CD14-positive monocyte (primary cell): ENCODE measurements around the gene CDH4. TPM values are rescaled to one million over a fixed set of nuclear protein-coding genes. Genes with fewer than 3 reads are reported as not detected.

Experiments used
- DNase-seq, 3 donors: peaks; one replicate each; pipeline ENCODE4 v3.0.0-alpha.2; 2011 to 2022
- H2AFZ ChIP-seq: 2 replicates; pipeline ENCODE4 v1.6.0; 2012; ENCODE audit warnings: mild to moderate bottlenecking, low read depth, low read length, inconsistent platforms; ENCODE audit not compliant: insufficient read depth, poor library complexity, severe bottlenecking
- H3K27ac ChIP-seq, 2 donors: 1 replicate in 1 of 2; 2 replicates in 1 of 2; pipeline ENCODE4 v1.5.1; 2012 to 2013; ENCODE audit warnings: low read length in 2 of 2, control low read depth in 1 of 2, inconsistent platforms in 1 of 2, low read depth in 1 of 2, mild to moderate bottlenecking in 1 of 2
- H3K27me3 ChIP-seq, 2 donors: one replicate each; pipeline versions ENCODE4 v1.6.0 to v1.6.1; 2011 to 2013; ENCODE audit warnings: low read length in 2 of 2; ENCODE audit not compliant: control insufficient read depth in 2 of 2, insufficient read depth in 2 of 2
- H3K36me3 ChIP-seq, 2 donors: replicated peaks in 1 of 2; 1 replicate in 1 of 2; 2 replicates in 1 of 2; pipeline versions ENCODE4 v1.5.1 to v1.6.1; 2012 to 2013; ENCODE audit warnings: low read length in 2 of 2, control low read depth in 1 of 2, inconsistent platforms in 1 of 2, mild to moderate bottlenecking in 1 of 2; ENCODE audit not compliant: insufficient read depth in 2 of 2, control insufficient read depth in 1 of 2
- H3K4me1 ChIP-seq, 2 donors: 1 replicate in 1 of 2; 2 replicates in 1 of 2; pipeline versions ENCODE4 v1.5.1 to v1.6.1; 2012 to 2013; ENCODE audit warnings: low read length in 2 of 2, control low read depth in 1 of 2, inconsistent platforms in 1 of 2, mild to moderate bottlenecking in 1 of 2, moderate library complexity in 1 of 2; ENCODE audit not compliant: insufficient read depth in 2 of 2, control insufficient read depth in 1 of 2
- H3K4me2 ChIP-seq: replicated peaks from 2 replicates; pipeline ENCODE3; 2012; ENCODE audit warnings: low read length, moderate library complexity, mild to moderate bottlenecking; ENCODE audit not compliant: poor library complexity, severe bottlenecking; ENCODE audit errors: extremely low read depth
- H3K4me3 ChIP-seq, 3 experiments: fragments of 200-600 bp in 1 of 3; sonication (generic) in 1 of 3; replicated peaks in 1 of 3; 1 replicate in 2 of 3; 2 replicates in 1 of 3; pipeline ENCODE4 v1.5.1; 2011 to 2013; ENCODE audit warnings: low read length in 3 of 3, mild to moderate bottlenecking in 3 of 3, control low read depth in 2 of 3, low read depth in 2 of 3, inconsistent platforms in 1 of 3, moderate library complexity in 1 of 3
- H3K79me2 ChIP-seq: 2 replicates; pipeline ENCODE4 v1.6.0; 2012; ENCODE audit warnings: mild to moderate bottlenecking, control low read depth, inconsistent platforms, low read length, moderate library complexity; ENCODE audit not compliant: insufficient read depth
- H3K9ac ChIP-seq: 2 replicates; pipeline ENCODE4 v1.6.0; 2017; ENCODE audit warnings: low read length, mild to moderate bottlenecking; ENCODE audit not compliant: insufficient read depth, poor library complexity, severe bottlenecking
- H3K9me3 ChIP-seq, 2 donors: replicated peaks in 1 of 2; 1 replicate in 1 of 2; 2 replicates in 1 of 2; pipeline versions ENCODE4 v1.5.1 to v1.6.1; 2012 to 2013; ENCODE audit warnings: low read length in 2 of 2, control low read depth in 1 of 2; ENCODE audit not compliant: control insufficient read depth in 1 of 2, insufficient read depth in 1 of 2
- H4K20me1 ChIP-seq: 2 replicates; pipeline ENCODE4 v1.6.0; 2012; ENCODE audit warnings: mild to moderate bottlenecking, low read length, control low read depth, moderate library complexity; ENCODE audit not compliant: insufficient read depth
- H3K27ac Mint-ChIP-seq, 7 donors: one replicate each; pipeline ENCODE4 v1.8.0; 2020; ENCODE audit warnings: mild to moderate bottlenecking in 7 of 7, mixed read lengths in 7 of 7, moderate library complexity in 6 of 7, inconsistent platforms in 2 of 7
- H3K27me3 Mint-ChIP-seq, 3 donors: one replicate each; pipeline ENCODE4 v1.8.0; 2021 to 2022; ENCODE audit warnings: low read depth in 3 of 3, mild to moderate bottlenecking in 3 of 3, mixed read lengths in 3 of 3, moderate library complexity in 3 of 3, inconsistent platforms in 1 of 3
- H3K36me3 Mint-ChIP-seq, 2 donors: one replicate each; pipeline ENCODE4 v1.8.0; 2020; ENCODE audit warnings: mixed read lengths in 2 of 2, inconsistent platforms in 1 of 2, mild to moderate bottlenecking in 1 of 2
- H3K4me1 Mint-ChIP-seq: one replicate; pipeline ENCODE4 v1.8.0; 2020; ENCODE audit warnings: mild to moderate bottlenecking, mixed read lengths
- H3K4me3 Mint-ChIP-seq, 2 donors: one replicate each; pipeline ENCODE4 v1.8.0; 2020; ENCODE audit warnings: mild to moderate bottlenecking in 2 of 2, mixed read lengths in 2 of 2, moderate library complexity in 1 of 2
- H3K9me3 Mint-ChIP-seq, 7 donors: one replicate each; pipeline ENCODE4 v1.8.0; 2020 to 2022; ENCODE audit warnings: mixed read lengths in 7 of 7, mild to moderate bottlenecking in 6 of 7, moderate library complexity in 6 of 7, inconsistent platforms in 2 of 7
- WGBS: methylation state at CpG from one replicate; pipeline ENCODE4 v1.1.5; 2013; ENCODE audit warnings: missing lambda C conversion rate; ENCODE audit not compliant: insufficient coverage; 5-methylcytosine and 5-hydroxymethylcytosine counted together
- intact Hi-C, 2 donors: fragments of 100-400 bp; cut with micrococcal nuclease; formaldehyde crosslinking; loops; one replicate each; pipeline versions ENCODE4 v1.15.0 to v1.15.1; 2023
- polyA plus RNA-seq, 3 donors: library from polyadenylated mRNA; depleted of rRNA in 1 of 3; unstranded in 2 of 3; stranded (reverse) in 1 of 3; fragments of 300-500 nt in 2 of 3; fragments of >200 nt in 1 of 3; fragmentation: Illumina TruSeq in 2 of 3; gene quantifications; 1 replicate in 2 of 3; 2 replicates in 1 of 3; pipeline ENCODE4 v1.2.3, GENCODE V29; 2012 to 2021
- TF ChIP-seq, protein P1 (sequence below): fragments of 200-600 bp; IDR thresholded peaks from one replicate; pipeline ENCODE4 v1.8.0; 2022; ENCODE audit warnings: antibody characterized with exemption, mild to moderate bottlenecking

Gene CDH4
- polyA plus RNA-seq, 3 donors, result not detected

DNA sequence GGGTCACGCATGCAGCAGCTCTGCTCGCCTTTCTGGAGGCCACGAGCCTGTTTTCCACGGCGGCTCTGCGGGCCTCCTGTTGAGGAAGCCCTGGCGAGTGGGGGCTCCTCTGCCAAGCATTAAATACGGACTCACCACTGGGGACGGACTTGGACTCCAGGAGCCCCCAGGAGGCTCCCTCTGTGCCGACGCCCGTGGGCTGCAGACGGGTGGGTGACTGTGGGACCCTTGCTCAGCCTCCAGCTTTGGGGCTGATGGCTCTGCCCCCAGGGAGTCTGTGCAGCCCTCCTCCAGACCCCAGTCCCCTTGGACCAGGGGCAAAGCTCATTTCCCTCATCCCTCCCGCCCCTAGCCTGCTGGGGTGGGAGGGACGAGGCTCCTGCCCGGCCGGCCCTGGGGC is 577.5 kb downstream of the CDH4 start:
- peaks cover 0 to 40% (median 4%) of the 10 kb centered on the region in 3 donors for H3K27me3 Mint-ChIP-seq
- H4K20me1 ChIP-seq, result no peaks in the 10 kb centered on the region
- H3K4me1 ChIP-seq, result no peaks in the 10 kb centered on the region
- H2AFZ ChIP-seq, result no peak overlapping the region
- no peak overlapping the region for H3K27ac ChIP-seq
- H3K9me3 ChIP-seq, result peaks cover 0 to 84% of the 10 kb centered on the region in 2 donors
- no peaks in the 10 kb centered on the region for H3K36me3 ChIP-seq
- H3K27ac Mint-ChIP-seq, result no peak overlapping the region
- WGBS, result 92% methylated on average over 13 of the region's 17 CpGs
- no peak overlapping the region for H3K4me3 ChIP-seq
- H3K4me1 Mint-ChIP-seq, result peaks cover 4% of the 10 kb centered on the region
- H3K9ac ChIP-seq, result no peak overlapping the region
- no peaks in the 10 kb centered on the region for H3K27me3 ChIP-seq
- intact Hi-C loops, result no loop called here
- peaks cover 2 to 59% (median 26%) of the 10 kb centered on the region in 7 donors for H3K9me3 Mint-ChIP-seq
- no peaks in the 10 kb centered on the region for H3K36me3 Mint-ChIP-seq
- DNase-seq, result no peak
- H3K79me2 ChIP-seq, result no peaks in the 10 kb centered on the region
- TF ChIP-seq, protein P1, sequence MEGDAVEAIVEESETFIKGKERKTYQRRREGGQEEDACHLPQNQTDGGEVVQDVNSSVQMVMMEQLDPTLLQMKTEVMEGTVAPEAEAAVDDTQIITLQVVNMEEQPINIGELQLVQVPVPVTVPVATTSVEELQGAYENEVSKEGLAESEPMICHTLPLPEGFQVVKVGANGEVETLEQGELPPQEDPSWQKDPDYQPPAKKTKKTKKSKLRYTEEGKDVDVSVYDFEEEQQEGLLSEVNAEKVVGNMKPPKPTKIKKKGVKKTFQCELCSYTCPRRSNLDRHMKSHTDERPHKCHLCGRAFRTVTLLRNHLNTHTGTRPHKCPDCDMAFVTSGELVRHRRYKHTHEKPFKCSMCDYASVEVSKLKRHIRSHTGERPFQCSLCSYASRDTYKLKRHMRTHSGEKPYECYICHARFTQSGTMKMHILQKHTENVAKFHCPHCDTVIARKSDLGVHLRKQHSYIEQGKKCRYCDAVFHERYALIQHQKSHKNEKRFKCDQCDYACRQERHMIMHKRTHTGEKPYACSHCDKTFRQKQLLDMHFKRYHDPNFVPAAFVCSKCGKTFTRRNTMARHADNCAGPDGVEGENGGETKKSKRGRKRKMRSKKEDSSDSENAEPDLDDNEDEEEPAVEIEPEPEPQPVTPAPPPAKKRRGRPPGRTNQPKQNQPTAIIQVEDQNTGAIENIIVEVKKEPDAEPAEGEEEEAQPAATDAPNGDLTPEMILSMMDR, result no peak
- no peak overlapping the region for H3K4me2 ChIP-seq
- no peak overlapping the region for H3K4me3 Mint-ChIP-seq

DNA sequence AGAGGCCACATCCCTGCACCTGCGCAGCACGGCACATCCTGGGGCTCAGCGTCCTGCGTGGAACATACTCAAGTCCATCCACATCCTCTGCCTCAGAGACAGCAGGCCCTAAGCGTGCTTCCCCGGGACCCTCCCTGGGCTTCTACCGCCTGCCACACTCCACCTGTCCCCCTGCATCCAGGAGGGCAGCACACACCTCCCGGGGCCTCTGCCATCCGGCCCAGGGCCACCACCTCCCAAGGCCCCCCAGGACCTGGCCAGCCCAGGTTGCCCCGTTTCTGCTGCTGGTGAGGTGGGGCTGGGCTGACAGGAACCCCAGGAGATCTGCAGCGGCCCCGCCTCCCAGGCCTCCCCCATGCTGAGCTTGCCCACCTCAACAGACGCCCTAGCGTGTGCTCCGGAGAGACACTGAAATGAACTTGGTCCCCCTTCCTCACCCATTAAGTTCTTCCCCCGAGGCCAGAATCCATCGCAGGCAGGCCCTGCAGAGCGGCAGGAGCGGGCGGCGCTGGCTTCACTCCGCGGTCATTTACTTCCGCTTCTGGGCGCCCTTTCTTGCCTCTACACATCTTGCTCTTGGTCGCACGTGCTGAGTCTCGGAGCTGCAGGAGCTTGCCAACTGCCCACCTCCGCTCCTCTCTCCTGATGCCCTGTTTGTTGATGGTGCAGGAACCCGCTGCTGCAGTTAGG is 578.3 kb downstream of the CDH4 start:
- H3K9ac ChIP-seq, result no peak overlapping the region
- H3K4me1 ChIP-seq, result no peaks in the 10 kb centered on the region
- no peak overlapping the region for H3K4me3 Mint-ChIP-seq
- TF ChIP-seq, protein P1, result no peak
- no peaks in the 10 kb centered on the region for H3K36me3 ChIP-seq
- DNase-seq, result no peak
- H3K79me2 ChIP-seq, result no peaks in the 10 kb centered on the region
- no peak overlapping the region for H3K4me2 ChIP-seq
- H4K20me1 ChIP-seq, result no peaks in the 10 kb centered on the region
- H3K27me3 ChIP-seq, result no peaks in the 10 kb centered on the region
- peaks cover 2 to 53% (median 25%) of the 10 kb centered on the region in 7 donors for H3K9me3 Mint-ChIP-seq
- H3K27ac Mint-ChIP-seq, result peak overlapping the region in 1 of 7 donors; percentile 57
- H3K36me3 Mint-ChIP-seq, result no peaks in the 10 kb centered on the region
- no peak overlapping the region for H3K27ac ChIP-seq
- H3K4me1 Mint-ChIP-seq, result peaks cover 4% of the 10 kb centered on the region
- H3K4me3 ChIP-seq, result no peak overlapping the region
- H3K27me3 Mint-ChIP-seq, result peaks cover 0 to 40% (median 4%) of the 10 kb centered on the region in 3 donors
- H2AFZ ChIP-seq, result no peak overlapping the region
- H3K9me3 ChIP-seq, result peaks cover 0 to 85% of the 10 kb centered on the region in 2 donors
- intact Hi-C loops, result no loop called here
- WGBS, result 59% methylated on average over 27 of the region's 30 CpGs
